ENCODE measurements around the gene C2CD4D. TPM values are rescaled to one million over a fixed set of nuclear protein-coding genes. Genes with fewer than 3 reads are reported as not detected.

The C2CD4D gene
- total RNA-seq, 4 donors from 2014 or later, result 2.2 to 3.9 TPM; not detected in 2

DNA sequence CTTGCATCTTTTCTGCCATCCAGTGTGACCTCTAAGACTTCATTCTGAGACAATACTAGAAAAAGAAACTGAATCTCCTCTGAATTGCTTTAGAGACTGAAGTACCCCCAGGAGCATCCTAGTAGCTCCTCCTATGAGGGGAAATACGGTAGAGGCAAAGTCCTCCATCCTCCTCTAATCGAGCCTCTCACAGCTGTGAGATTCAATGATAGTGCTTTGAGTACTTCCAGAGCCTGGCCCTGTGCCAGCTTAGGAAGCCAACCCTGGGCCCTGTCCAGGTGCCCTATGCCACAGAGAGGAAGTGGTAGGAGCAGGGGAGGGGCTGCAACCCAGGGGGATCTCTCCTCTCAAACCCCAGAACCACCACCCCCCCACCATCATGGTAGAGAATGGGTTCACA lies 18.7 kb downstream of the C2CD4D start:
- DNase-seq (ENCODE audit: low spot score in 2 of 2), result no peak
- WGBS, 2 donors, result 18 to 29% methylated on average over 2 of the region's 2 CpGs
- Histone ChIP-seq H3K27ac (no peak overlapping the region), H3K9me3 (no peaks in the 10 kb centered on the region), H3K4me1 (no peaks in the 10 kb centered on the region), H3K27me3 (peaks cover 0 to 4% of the 10 kb centered on the region in 2 donors), H3K36me3 (no peaks in the 10 kb centered on the region), H3K4me3 (no peak overlapping the region)
- no peak for TF ChIP-seq EP300 (IDR thresholded peaks at IDR 0.05)

DNA sequence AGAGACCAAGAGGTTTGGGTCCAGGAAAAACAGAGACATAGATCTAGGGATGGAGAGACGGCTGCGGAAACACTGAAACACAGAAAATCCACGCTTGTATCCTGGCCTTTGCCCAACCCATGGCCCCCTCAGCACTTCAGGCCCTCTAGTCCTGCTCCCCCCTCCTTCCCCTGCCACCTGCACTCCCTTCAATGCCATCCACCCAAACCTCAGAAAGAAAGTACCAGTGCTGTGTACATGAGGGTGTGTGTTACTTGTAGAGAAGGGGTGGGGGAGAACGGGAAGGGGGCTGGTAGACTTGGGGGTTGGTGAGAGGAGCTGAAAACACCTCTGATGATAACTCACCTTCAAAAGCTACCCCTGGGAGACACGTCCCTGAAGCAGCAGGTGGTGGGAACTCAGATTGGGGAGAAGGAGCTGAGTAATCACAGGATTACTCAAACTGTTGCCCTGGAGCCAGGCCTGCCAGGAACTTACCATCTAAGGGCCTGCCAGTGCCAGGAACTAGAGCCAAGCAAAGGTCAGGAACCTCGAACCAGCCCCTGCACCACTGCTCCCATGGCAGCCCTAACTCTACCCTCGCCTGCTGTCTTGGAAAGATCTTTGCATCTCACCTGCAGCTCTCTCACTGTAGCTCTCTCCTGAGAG lies 19.5 kb downstream of the C2CD4D start:
- Histone ChIP-seq H3K9me3 (no peaks in the 10 kb centered on the region), H3K36me3 (no peaks in the 10 kb centered on the region), H3K4me3 (no peak overlapping the region), H3K4me1 (no peaks in the 10 kb centered on the region), H3K27me3 (peaks cover 0 to 4% of the 10 kb centered on the region in 2 donors), H3K27ac (no peak overlapping the region)
- WGBS, 2 donors, result 78 to 80% methylated on average over 7 of the region's 7 CpGs
- no peak for DNase-seq (ENCODE audit: low spot score in 2 of 2)
- TF ChIP-seq, protein P1, sequence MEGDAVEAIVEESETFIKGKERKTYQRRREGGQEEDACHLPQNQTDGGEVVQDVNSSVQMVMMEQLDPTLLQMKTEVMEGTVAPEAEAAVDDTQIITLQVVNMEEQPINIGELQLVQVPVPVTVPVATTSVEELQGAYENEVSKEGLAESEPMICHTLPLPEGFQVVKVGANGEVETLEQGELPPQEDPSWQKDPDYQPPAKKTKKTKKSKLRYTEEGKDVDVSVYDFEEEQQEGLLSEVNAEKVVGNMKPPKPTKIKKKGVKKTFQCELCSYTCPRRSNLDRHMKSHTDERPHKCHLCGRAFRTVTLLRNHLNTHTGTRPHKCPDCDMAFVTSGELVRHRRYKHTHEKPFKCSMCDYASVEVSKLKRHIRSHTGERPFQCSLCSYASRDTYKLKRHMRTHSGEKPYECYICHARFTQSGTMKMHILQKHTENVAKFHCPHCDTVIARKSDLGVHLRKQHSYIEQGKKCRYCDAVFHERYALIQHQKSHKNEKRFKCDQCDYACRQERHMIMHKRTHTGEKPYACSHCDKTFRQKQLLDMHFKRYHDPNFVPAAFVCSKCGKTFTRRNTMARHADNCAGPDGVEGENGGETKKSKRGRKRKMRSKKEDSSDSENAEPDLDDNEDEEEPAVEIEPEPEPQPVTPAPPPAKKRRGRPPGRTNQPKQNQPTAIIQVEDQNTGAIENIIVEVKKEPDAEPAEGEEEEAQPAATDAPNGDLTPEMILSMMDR (IDR thresholded peaks at IDR 0.05), result no peak
- TF ChIP-seq POLR2A (IDR thresholded peaks at IDR 0.05) (no peak), EP300 (IDR thresholded peaks at IDR 0.05) (no peak)

GRCh38 chr1:151819227-151819835 lies 20.3 kb downstream of the C2CD4D start:
- H3K27ac ChIP-seq, result no peak overlapping the region
- H3K36me3 ChIP-seq, result no peaks in the 10 kb centered on the region
- peaks cover 0 to 4% of the 10 kb centered on the region in 2 donors for H3K27me3 ChIP-seq
- H3K4me1 ChIP-seq, result no peaks in the 10 kb centered on the region
- H3K4me3 ChIP-seq, result no peak overlapping the region
- TF ChIP-seq EP300 (IDR thresholded peaks at IDR 0.05) (no peak), POLR2A (IDR thresholded peaks at IDR 0.05) (no peak)
- TF ChIP-seq, protein P1 (IDR thresholded peaks at IDR 0.05), result no peak
- DNase-seq (ENCODE audit: low spot score in 2 of 2), result no peak
- 78 to 89% methylated on average over 12 of the region's 12 CpGs for WGBS, 2 donors
- H3K9me3 ChIP-seq, result no peaks in the 10 kb centered on the region

- Histone ChIP-seq H3K4me3 (no peak overlapping the region), H3K4me1 (no peaks in the 10 kb centered on the region), H3K27ac (no peak overlapping the region), H3K27me3 (peaks cover 0 to 4% of the 10 kb centered on the region in 2 donors), H3K9me3 (no peaks in the 10 kb centered on the region), H3K36me3 (no peaks in the 10 kb centered on the region)
- WGBS, 2 donors, result 53 to 67% methylated on average over 7 of the region's 7 CpGs
- DNase-seq (ENCODE audit: low spot score in 2 of 2), result no peak
- TF ChIP-seq POLR2A (IDR thresholded peaks at IDR 0.05), result no peak
- TF ChIP-seq, protein P1 (IDR thresholded peaks at IDR 0.05), result no peak
- TF ChIP-seq EP300 (IDR thresholded peaks at IDR 0.05), result no peak
These were observed 22.3 kb downstream of the C2CD4D start for GRCh38 chr1:151817353-151817730.

GRCh38 chr1:151816548-151817352 lies 22.9 kb downstream of the C2CD4D start:
- H3K4me1 ChIP-seq, result no peaks in the 10 kb centered on the region
- no peak for DNase-seq (ENCODE audit: low spot score in 2 of 2)
- 74 to 85% methylated on average over 20 to 25 of the region's 26 CpGs for WGBS, 2 donors
- H3K27ac ChIP-seq, result no peak overlapping the region
- TF ChIP-seq EP300 (IDR thresholded peaks at IDR 0.05) (no peak), POLR2A (IDR thresholded peaks at IDR 0.05) (no peak)
- TF ChIP-seq, protein P1 (IDR thresholded peaks at IDR 0.05), result no peak
- no peaks in the 10 kb centered on the region for H3K9me3 ChIP-seq
- no peaks in the 10 kb centered on the region for H3K27me3 ChIP-seq
- no peak overlapping the region for H3K4me3 ChIP-seq
- H3K36me3 ChIP-seq, result no peaks in the 10 kb centered on the region

All from tibial nerve (tissue), 4 donors.